ENCODE data around the gene TXNRD1. TPM values are rescaled to one million over a fixed set of nuclear protein-coding genes. Genes with fewer than 3 reads are reported as not detected.

TXNRD1 gene
- total RNA-seq, 2 donors from 2014 or later = 110 to 129 TPM

GRCh38 chr12:104360983-104361707 lies 145.6 kb downstream of the TXNRD1 start:
- TF ChIP-seq CTCF (IDR thresholded peaks at IDR 0.05) = no peak
- no peaks in the 10 kb centered on the region for H3K27me3 ChIP-seq
- no peaks in the 10 kb centered on the region for H3K9me3 ChIP-seq
- no peak overlapping the region for H3K9ac ChIP-seq (ENCODE audit: low read depth in 2 of 2, low read length in 2 of 2)
- H3K27ac ChIP-seq = no peak overlapping the region
- H3K36me3 ChIP-seq = no peaks in the 10 kb centered on the region
- no peak for DNase-seq
- H3K4me3 ChIP-seq = no peak overlapping the region
- no peaks in the 10 kb centered on the region for H3K4me1 ChIP-seq
- intact Hi-C loops (cut with DNase I) = no loop called here

- Histone ChIP-seq H3K9me3 (no peaks in the 10 kb centered on the region), H3K36me3 (no peaks in the 10 kb centered on the region), H3K4me1 (no peaks in the 10 kb centered on the region), H3K27me3 (no peaks in the 10 kb centered on the region), H3K4me3 (no peak overlapping the region), H3K9ac (ENCODE audit: low read depth in 2 of 2, low read length in 2 of 2) (no peak overlapping the region), H3K27ac (no peak overlapping the region)
- intact Hi-C loops (cut with DNase I) = no loop called here
- DNase-seq = no peak
- no peak for TF ChIP-seq CTCF (IDR thresholded peaks at IDR 0.05)
Measured at GRCh38 chr12:104365921-104366410, 150.4 kb downstream of the TXNRD1 start.

GRCh38 chr12:104369708-104370107 lies 154.1 kb downstream of the TXNRD1 start:
- no peak overlapping the region for H3K9ac ChIP-seq (ENCODE audit: low read depth in 2 of 2, low read length in 2 of 2)
- TF ChIP-seq CTCF (IDR thresholded peaks at IDR 0.05) = no peak
- H3K27me3 ChIP-seq = no peaks in the 10 kb centered on the region
- no peak overlapping the region for H3K4me3 ChIP-seq
- no peaks in the 10 kb centered on the region for H3K4me1 ChIP-seq
- H3K9me3 ChIP-seq = no peaks in the 10 kb centered on the region
- DNase-seq = no peak
- H3K27ac ChIP-seq = no peak overlapping the region
- intact Hi-C loops (cut with DNase I) = no loop called here
- no peaks in the 10 kb centered on the region for H3K36me3 ChIP-seq

GRCh38 chr12:104371043-104371870 lies 155.7 kb downstream of the TXNRD1 start:
- no peaks in the 10 kb centered on the region for H3K9me3 ChIP-seq
- H3K27ac ChIP-seq = no peak overlapping the region
- no peak overlapping the region for H3K4me3 ChIP-seq
- no peak for TF ChIP-seq CTCF (IDR thresholded peaks at IDR 0.05)
- intact Hi-C loops (cut with DNase I) = no loop called here
- no peak overlapping the region for H3K9ac ChIP-seq (ENCODE audit: low read depth in 2 of 2, low read length in 2 of 2)
- no peaks in the 10 kb centered on the region for H3K27me3 ChIP-seq
- no peaks in the 10 kb centered on the region for H3K36me3 ChIP-seq
- H3K4me1 ChIP-seq = no peaks in the 10 kb centered on the region
- no peak for DNase-seq

- TF ChIP-seq CTCF (IDR thresholded peaks at IDR 0.05) = no peak
- H3K27me3 ChIP-seq = no peaks in the 10 kb centered on the region
- H3K4me3 ChIP-seq = no peak overlapping the region
- intact Hi-C loops (cut with DNase I) = no loop called here
- H3K4me1 ChIP-seq = no peaks in the 10 kb centered on the region
- no peak overlapping the region for H3K27ac ChIP-seq
- H3K36me3 ChIP-seq = no peaks in the 10 kb centered on the region
- DNase-seq = no peak
- no peak overlapping the region for H3K9ac ChIP-seq (ENCODE audit: low read depth in 2 of 2, low read length in 2 of 2)
- H3K9me3 ChIP-seq = no peaks in the 10 kb centered on the region
Measured at GRCh38 chr12:104372061-104372720, 156.6 kb downstream of the TXNRD1 start.
